Glutamatergic neuron (in vitro differentiated cells): ENCODE results near the gene EDC4. TPM values are rescaled to one million over a fixed set of nuclear protein-coding genes. Genes with fewer than 3 reads are reported as not detected.

Experiments used
- DNase-seq: peaks from one replicate; pipeline ENCODE4 v3.0.0; 2022
- H3K27ac Mint-ChIP-seq: one replicate; pipeline ENCODE4 v1.8.0; 2020; ENCODE audit warnings: mild to moderate bottlenecking, mixed read lengths, inconsistent platforms; ENCODE audit not compliant: unreplicated experiment
- H3K27me3 Mint-ChIP-seq: one replicate; pipeline ENCODE4 v1.8.0; 2020; ENCODE audit warnings: mild to moderate bottlenecking, moderate library complexity, mixed read lengths, inconsistent platforms; ENCODE audit not compliant: unreplicated experiment
- H3K36me3 Mint-ChIP-seq: one replicate; pipeline ENCODE4 v1.8.0; 2020; ENCODE audit warnings: mild to moderate bottlenecking, mixed read lengths, inconsistent platforms; ENCODE audit not compliant: unreplicated experiment
- H3K4me1 Mint-ChIP-seq: one replicate; pipeline ENCODE4 v1.8.0; 2020; ENCODE audit warnings: mild to moderate bottlenecking, low read depth, mixed read lengths, inconsistent platforms; ENCODE audit not compliant: unreplicated experiment
- H3K4me3 Mint-ChIP-seq: one replicate; pipeline ENCODE4 v1.8.0; 2020; ENCODE audit warnings: mild to moderate bottlenecking, mixed read lengths, inconsistent platforms; ENCODE audit not compliant: unreplicated experiment
- H3K9me3 Mint-ChIP-seq: one replicate; pipeline ENCODE4 v1.8.0; 2020; ENCODE audit warnings: mild to moderate bottlenecking, moderate library complexity, mixed read lengths, inconsistent platforms; ENCODE audit not compliant: unreplicated experiment
- total RNA-seq: library from RNA; stranded (reverse); fragmentation: NEBNext Ultra II Directional; extraction: Animal tissue kit (Norgen Biotek cat#: 25700); gene quantifications from one replicate; pipeline ENCODE4 v1.2.1, GENCODE V29; 2021; ENCODE audit not compliant: unreplicated experiment
- TF ChIP-seq, protein P1 (sequence below): fragments of 200-600 bp; sonication (generic); IDR thresholded peaks from one replicate; pipeline ENCODE4 v1.5.0; 2021; ENCODE audit not compliant: partially characterized antibody, unreplicated experiment

The EDC4 gene
- total RNA-seq, 1 donor from 2014 or later: 142 TPM

DNA sequence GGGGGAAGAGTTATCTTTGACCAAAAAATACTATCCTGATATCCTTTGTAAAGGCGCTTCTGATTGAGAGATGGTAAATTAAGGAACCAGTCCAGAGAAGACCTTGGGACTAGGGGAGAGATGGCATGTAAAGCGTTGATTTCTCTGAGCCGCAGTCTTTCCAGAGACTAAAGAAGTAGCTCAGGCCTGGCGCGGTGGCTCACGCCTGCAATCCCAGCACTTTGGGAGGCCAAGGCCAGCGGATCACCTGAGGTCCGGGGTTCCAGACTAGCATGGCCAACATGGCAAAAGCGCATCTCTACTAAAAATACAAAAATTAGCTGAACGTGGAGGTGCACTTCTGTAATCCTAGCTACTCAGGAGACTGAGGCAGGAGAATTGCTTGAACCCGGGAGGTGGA lies 24.7 kb upstream of the EDC4 start:
- H3K27me3 Mint-ChIP-seq: no peaks in the 10 kb centered on the region
- H3K4me3 Mint-ChIP-seq: peak overlapping the region; percentile 97
- no peak for DNase-seq
- no peaks in the 10 kb centered on the region for H3K36me3 Mint-ChIP-seq
- peaks cover 11% of the 10 kb centered on the region for H3K9me3 Mint-ChIP-seq
- H3K4me1 Mint-ChIP-seq: peaks cover 31% of the 10 kb centered on the region
- TF ChIP-seq, protein P1, sequence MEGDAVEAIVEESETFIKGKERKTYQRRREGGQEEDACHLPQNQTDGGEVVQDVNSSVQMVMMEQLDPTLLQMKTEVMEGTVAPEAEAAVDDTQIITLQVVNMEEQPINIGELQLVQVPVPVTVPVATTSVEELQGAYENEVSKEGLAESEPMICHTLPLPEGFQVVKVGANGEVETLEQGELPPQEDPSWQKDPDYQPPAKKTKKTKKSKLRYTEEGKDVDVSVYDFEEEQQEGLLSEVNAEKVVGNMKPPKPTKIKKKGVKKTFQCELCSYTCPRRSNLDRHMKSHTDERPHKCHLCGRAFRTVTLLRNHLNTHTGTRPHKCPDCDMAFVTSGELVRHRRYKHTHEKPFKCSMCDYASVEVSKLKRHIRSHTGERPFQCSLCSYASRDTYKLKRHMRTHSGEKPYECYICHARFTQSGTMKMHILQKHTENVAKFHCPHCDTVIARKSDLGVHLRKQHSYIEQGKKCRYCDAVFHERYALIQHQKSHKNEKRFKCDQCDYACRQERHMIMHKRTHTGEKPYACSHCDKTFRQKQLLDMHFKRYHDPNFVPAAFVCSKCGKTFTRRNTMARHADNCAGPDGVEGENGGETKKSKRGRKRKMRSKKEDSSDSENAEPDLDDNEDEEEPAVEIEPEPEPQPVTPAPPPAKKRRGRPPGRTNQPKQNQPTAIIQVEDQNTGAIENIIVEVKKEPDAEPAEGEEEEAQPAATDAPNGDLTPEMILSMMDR: no peak
- peak overlapping the region; percentile 96 for H3K27ac Mint-ChIP-seq

DNA sequence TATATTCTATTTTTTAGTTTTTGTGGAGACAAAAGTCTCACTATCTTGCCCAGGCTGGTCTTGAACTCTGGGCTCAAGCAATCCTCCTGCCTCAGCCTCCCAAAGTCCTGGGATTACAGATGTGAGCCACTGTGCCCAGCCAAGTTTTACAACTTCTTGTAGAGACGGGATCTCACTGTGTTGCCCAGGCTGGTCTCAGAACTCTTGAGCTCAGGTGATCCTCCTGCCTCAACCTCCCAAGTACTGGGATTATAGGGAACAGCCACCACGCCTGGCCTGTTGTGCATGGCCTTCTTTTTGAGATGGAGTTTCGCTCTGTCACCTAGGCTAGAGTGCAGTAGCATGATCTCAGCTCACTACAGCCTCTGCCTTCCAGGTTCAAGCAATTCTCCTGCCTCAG lies 19.2 kb upstream of the EDC4 start:
- Mint-ChIP-seq H3K27ac (no peak overlapping the region), H3K9me3 (no peaks in the 10 kb centered on the region), H3K27me3 (peaks cover 4% of the 10 kb centered on the region), H3K36me3 (no peaks in the 10 kb centered on the region), H3K4me1 (peaks cover 14% of the 10 kb centered on the region), H3K4me3 (no peak overlapping the region)
- TF ChIP-seq, protein P1: no peak
- no peak for DNase-seq

DNA sequence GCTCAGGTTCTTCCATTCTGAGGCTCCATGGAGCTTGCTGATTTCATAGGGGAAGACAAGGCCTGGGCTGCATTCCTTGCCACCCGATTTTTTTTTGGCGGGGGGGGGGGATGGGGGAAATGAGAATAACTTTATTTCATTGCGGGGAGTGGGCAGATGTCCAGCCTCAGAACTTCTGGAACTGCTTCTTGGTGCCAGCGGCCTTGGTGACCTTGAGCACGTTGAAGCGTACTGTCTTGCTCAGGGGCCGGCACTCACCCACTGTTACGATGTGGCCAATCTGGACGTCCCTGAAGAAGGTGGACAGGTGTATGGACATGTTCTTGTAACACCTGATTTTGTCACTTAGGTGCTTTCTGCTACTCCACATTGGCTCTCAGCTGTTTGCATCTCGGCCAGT lies 17.1 kb upstream of the EDC4 start:
- Mint-ChIP-seq H3K4me3 (no peak overlapping the region), H3K9me3 (no peaks in the 10 kb centered on the region), H3K27ac (no peak overlapping the region), H3K36me3 (no peaks in the 10 kb centered on the region), H3K4me1 (peaks cover 12% of the 10 kb centered on the region), H3K27me3 (peaks cover 4% of the 10 kb centered on the region)
- DNase-seq: no peak
- TF ChIP-seq, protein P1: no peak

DNA sequence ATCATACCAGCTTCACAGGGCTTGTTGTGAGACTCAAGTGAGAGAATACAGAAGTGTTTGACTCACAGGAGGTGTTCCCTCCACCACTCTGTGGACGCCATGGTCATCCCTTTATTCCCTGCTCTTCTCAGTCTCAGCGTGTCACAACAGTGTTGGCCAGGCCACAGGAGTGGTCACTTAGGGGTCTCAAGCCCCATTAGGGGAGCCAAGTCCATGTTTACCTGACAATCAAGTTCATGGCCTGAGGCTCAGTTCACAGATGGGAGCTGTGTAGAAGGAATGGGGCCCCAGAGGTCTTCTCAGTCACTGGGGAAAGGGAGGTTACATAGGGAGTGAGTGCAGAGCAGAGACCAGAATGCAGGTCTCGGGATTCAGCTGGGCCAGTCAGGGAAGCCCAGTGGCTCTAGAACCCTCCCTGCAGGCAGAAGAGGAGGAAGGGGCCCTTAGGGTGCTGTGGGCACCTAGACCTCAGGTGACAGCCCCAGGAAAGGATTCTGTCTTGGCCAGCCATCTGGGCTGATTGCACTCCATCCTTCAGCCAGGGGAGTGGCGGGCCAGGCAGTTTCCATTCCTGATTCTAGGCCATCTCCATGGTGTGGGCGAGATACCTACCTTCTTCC lies 15.8 kb upstream of the EDC4 start:
- H3K36me3 Mint-ChIP-seq: no peaks in the 10 kb centered on the region
- H3K4me1 Mint-ChIP-seq: peaks cover 21% of the 10 kb centered on the region
- TF ChIP-seq, protein P1: no peak
- peaks cover 4% of the 10 kb centered on the region for H3K27me3 Mint-ChIP-seq
- peak overlapping the region; percentile 55 for H3K27ac Mint-ChIP-seq
- peaks cover 3% of the 10 kb centered on the region for H3K9me3 Mint-ChIP-seq
- no peak overlapping the region for H3K4me3 Mint-ChIP-seq
- no peak for DNase-seq

GRCh38 chr16:67857547-67858233 lies 15.2 kb upstream of the EDC4 start:
- no peak for DNase-seq
- Mint-ChIP-seq H3K27me3 (peaks cover 4% of the 10 kb centered on the region), H3K27ac (no peak overlapping the region), H3K4me1 (peaks cover 24% of the 10 kb centered on the region), H3K36me3 (no peaks in the 10 kb centered on the region), H3K4me3 (no peak overlapping the region), H3K9me3 (peaks cover 3% of the 10 kb centered on the region)
- TF ChIP-seq, protein P1: no peak
